ENCODE results near the gene GABRG2.

- no peak for TF ChIP-seq CTCF (IDR thresholded peaks at IDR 0.05)
- no peak for TF ChIP-seq POLR2A (IDR thresholded peaks at IDR 0.05)
- TF ChIP-seq EP300 (IDR thresholded peaks at IDR 0.05), result no peak
Observed at GRCh38 chr5:162026803-162027202, 40.8 kb upstream of the GABRG2 start.

Measured in ovary (tissue), 3 donors.